Liver (tissue), 9 donors: ENCODE results near the gene MIEF1. TPM values are rescaled to one million over a fixed set of nuclear protein-coding genes. Genes with fewer than 3 reads are reported as not detected.

Experiments
- DNase-seq: peaks from one replicate; pipeline ENCODE4 v3.0.0-alpha.2; 2017; ENCODE audit warnings: low spot score
- H3K27ac ChIP-seq, 2 donors: one replicate each; pipeline ENCODE4 v1.7.0; 2013; ENCODE audit warnings: inconsistent platforms in 2 of 2, low read length in 2 of 2, control low read depth in 1 of 2, low read depth in 1 of 2, mild to moderate bottlenecking in 1 of 2
- H3K27me3 ChIP-seq, 4 donors: one replicate each; pipeline versions ENCODE4 v1.6.1 to v1.7.0; 2013; ENCODE audit warnings: low read length in 3 of 4, inconsistent platforms in 1 of 4, mild to moderate bottlenecking in 1 of 4, moderate library complexity in 1 of 4; ENCODE audit not compliant: control insufficient read depth in 4 of 4, insufficient read depth in 4 of 4
- H3K36me3 ChIP-seq, 4 donors: one replicate each; pipeline versions ENCODE4 v1.6.1 to v1.7.0; 2013; ENCODE audit warnings: low read length in 3 of 4, mild to moderate bottlenecking in 3 of 4, low read depth in 1 of 4, moderate library complexity in 1 of 4; ENCODE audit not compliant: control insufficient read depth in 4 of 4, insufficient read depth in 3 of 4
- H3K4me1 ChIP-seq, 4 donors: one replicate each; pipeline versions ENCODE4 v1.6.1 to v1.7.0; 2013; ENCODE audit warnings: low read length in 3 of 4, mild to moderate bottlenecking in 3 of 4, moderate library complexity in 1 of 4; ENCODE audit not compliant: control insufficient read depth in 4 of 4, insufficient read depth in 4 of 4
- H3K4me3 ChIP-seq, 3 donors: one replicate each; pipeline versions ENCODE4 v1.6.1 to v1.7.0; 2013; ENCODE audit warnings: low read length in 3 of 3, control low read depth in 1 of 3, low read depth in 1 of 3, mild to moderate bottlenecking in 1 of 3
- H3K9ac ChIP-seq, 2 donors: one replicate each; pipeline ENCODE4 v1.7.0; 2013; ENCODE audit warnings: low read length in 2 of 2, mild to moderate bottlenecking in 2 of 2, moderate library complexity in 2 of 2, control low read depth in 1 of 2, low read depth in 1 of 2
- H3K9me3 ChIP-seq, 4 donors: one replicate each; pipeline versions ENCODE4 v1.6.1 to v1.7.0; 2013; ENCODE audit warnings: low read length in 3 of 4; ENCODE audit not compliant: control insufficient read depth in 4 of 4
- EGR1 ChIP-seq, 2 donors: IDR thresholded peaks; 2 replicates each; pipeline ENCODE4 v1.6.1; 2016 to 2018; ENCODE audit warnings: antibody characterized with exemption in 2 of 2, low read depth in 2 of 2
- FOXA1 ChIP-seq: IDR thresholded peaks from 2 replicates; pipeline ENCODE4 v1.6.1; 2016; ENCODE audit warnings: antibody characterized with exemption
- FOXA2 ChIP-seq: IDR thresholded peaks from 2 replicates; pipeline ENCODE4 v1.6.1; 2016; ENCODE audit warnings: antibody characterized with exemption
- GABPA ChIP-seq, 2 donors: IDR thresholded peaks in 1 of 2; conservative IDR thresholded peaks in 1 of 2; 2 replicates each; pipeline ENCODE4 v1.6.1; 2016; ENCODE audit warnings: antibody characterized with exemption in 2 of 2, mild to moderate bottlenecking in 1 of 2, moderate library complexity in 1 of 2
- HNF4A ChIP-seq, 2 donors: conservative IDR thresholded peaks; 2 replicates each; pipeline ENCODE4 v1.6.1; 2016; ENCODE audit warnings: antibody characterized with exemption in 2 of 2, mild to moderate bottlenecking in 2 of 2
- HNF4G ChIP-seq: IDR thresholded peaks from 2 replicates; pipeline ENCODE4 v1.6.1; 2016; ENCODE audit warnings: antibody characterized with exemption
- JUND ChIP-seq, 2 donors: IDR thresholded peaks; 2 replicates each; pipeline ENCODE4 v1.6.1; 2016; ENCODE audit warnings: antibody characterized with exemption in 2 of 2
- NR2F2 ChIP-seq: IDR thresholded peaks from 2 replicates; pipeline ENCODE4 v1.6.1; 2016; ENCODE audit warnings: antibody characterized with exemption
- RAD21 ChIP-seq, 2 donors: IDR thresholded peaks; 2 replicates each; pipeline ENCODE4 v1.6.1; 2016; ENCODE audit warnings: antibody characterized with exemption in 2 of 2, mild to moderate bottlenecking in 2 of 2
- RXRA ChIP-seq, 2 donors: IDR thresholded peaks; 2 replicates each; pipeline ENCODE4 v1.6.1; 2017 to 2018; ENCODE audit warnings: antibody characterized with exemption in 2 of 2, mild to moderate bottlenecking in 1 of 2
- SP1 ChIP-seq: IDR thresholded peaks from 2 replicates; pipeline ENCODE4 v1.6.1; 2018; ENCODE audit warnings: antibody characterized with exemption, mild to moderate bottlenecking
- TAF1 ChIP-seq: conservative IDR thresholded peaks from 2 replicates; pipeline ENCODE4 v1.6.1; 2016; ENCODE audit warnings: antibody characterized with exemption, mild to moderate bottlenecking
- YY1 ChIP-seq: IDR thresholded peaks from 2 replicates; pipeline ENCODE4 v1.6.1; 2016; ENCODE audit warnings: antibody characterized with exemption, mild to moderate bottlenecking
- WGBS: extraction: QIAGEN DNeasy Blood & Tissue Kit; methylation state at CpG from one replicate; pipeline ENCODE4 v1.1.7; 2013; 5-methylcytosine and 5-hydroxymethylcytosine counted together
- polyA plus RNA-seq, 2 donors: library from polyadenylated mRNA; stranded (reverse) in 1 of 2; unstranded in 1 of 2; fragments of 200-250 nt in 1 of 2; fragments of >200 nt in 1 of 2; fragmentation: Nextera tagmentation in 1 of 2; extraction: Ambion mirVana in 1 of 2; gene quantifications; one replicate each; pipeline versions ENCODE4 v1.2.1 to v1.2.3, GENCODE V29; 2013 to 2015
- total RNA-seq, 2 donors: library from RNA; depleted of rRNA; stranded (reverse); fragments of >200 nt; gene quantifications; one replicate each; pipeline ENCODE4 v1.2.3, GENCODE V29; 2014
- TF ChIP-seq, protein P1 (sequence below): IDR thresholded peaks from 2 replicates; pipeline ENCODE4 v1.6.1; 2016; ENCODE audit warnings: antibody characterized with exemption
- TF ChIP-seq, protein P2 (sequence below): IDR thresholded peaks from 2 replicates; pipeline ENCODE4 v1.6.1; 2016; ENCODE audit warnings: antibody characterized with exemption
- TF ChIP-seq, protein P3 (sequence below): IDR thresholded peaks from 2 replicates; pipeline ENCODE4 v1.6.1; 2016; ENCODE audit warnings: antibody characterized with exemption
- TF ChIP-seq, protein P4 (sequence below): IDR thresholded peaks from 2 replicates; pipeline ENCODE4 v1.6.1; 2016; ENCODE audit warnings: antibody characterized with exemption, mild to moderate bottlenecking
- TF ChIP-seq, protein P5 (sequence below): fragments of 150-350 bp; IDR thresholded peaks from 2 replicates; pipeline ENCODE4 v1.5.1; 2017; ENCODE audit warnings: improper control_type of control experiment, low read depth, low read length; ENCODE audit not compliant: missing input control
- donor health status: healthy.
- donor health status: healthy.
- donor health status: healthy.
- donor health status: healthy.
- donor health status: healthy.

The MIEF1 gene
- total and polyA plus RNA-seq, 4 donors = 12.9 to 31.1 (median 20.7) TPM

DNA sequence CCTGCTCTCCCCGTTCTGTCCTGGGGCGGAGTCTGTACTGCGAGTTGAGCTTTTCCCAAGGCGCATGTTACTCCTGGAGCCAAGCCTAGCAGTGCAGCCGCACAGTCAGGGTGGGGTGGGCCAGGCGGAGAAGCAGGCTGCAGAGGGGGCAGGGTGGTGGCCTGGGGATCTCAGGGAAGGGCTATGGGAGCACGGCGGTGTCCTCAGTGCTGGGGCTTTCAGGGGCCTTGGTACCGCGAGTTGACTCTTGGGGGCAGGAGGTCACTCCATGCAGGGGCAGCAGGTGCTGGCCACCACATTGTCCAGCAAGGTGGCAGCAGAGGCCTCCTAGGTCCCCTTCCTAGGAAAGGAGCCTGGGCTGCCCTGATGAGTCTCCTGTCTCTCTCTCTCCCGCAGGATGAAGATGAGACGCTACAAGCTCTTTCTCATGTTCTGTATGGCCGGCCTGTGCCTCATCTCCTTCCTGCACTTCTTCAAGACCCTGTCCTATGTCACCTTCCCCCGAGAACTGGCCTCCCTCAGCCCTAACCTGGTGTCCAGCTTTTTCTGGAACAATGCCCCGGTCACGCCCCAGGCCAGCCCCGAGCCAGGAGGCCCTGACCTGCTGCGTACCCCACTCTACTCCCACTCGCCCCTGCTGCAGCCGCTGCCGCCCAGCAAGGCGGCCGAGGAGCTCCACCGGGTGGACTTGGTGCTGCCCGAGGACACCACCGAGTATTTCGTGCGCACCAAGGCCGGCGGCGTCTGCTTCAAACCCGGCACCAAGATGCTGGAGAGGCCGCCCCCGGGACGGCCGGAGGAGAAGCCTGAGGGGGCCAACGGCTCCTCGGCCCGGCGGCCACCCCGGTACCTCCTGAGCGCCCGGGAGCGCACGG lies 14.9 kb upstream of the MIEF1 start:
- Histone ChIP-seq H3K9ac (no peak overlapping the region), H3K4me1 (no peaks in the 10 kb centered on the region), H3K27me3 (no peaks in the 10 kb centered on the region), H3K27ac (no peak overlapping the region), H3K9me3 (no peaks in the 10 kb centered on the region), H3K36me3 (no peaks in the 10 kb centered on the region), H3K4me3 (no peak overlapping the region)
- no peak for TF ChIP-seq HNF4G
- TF ChIP-seq, protein P1, sequence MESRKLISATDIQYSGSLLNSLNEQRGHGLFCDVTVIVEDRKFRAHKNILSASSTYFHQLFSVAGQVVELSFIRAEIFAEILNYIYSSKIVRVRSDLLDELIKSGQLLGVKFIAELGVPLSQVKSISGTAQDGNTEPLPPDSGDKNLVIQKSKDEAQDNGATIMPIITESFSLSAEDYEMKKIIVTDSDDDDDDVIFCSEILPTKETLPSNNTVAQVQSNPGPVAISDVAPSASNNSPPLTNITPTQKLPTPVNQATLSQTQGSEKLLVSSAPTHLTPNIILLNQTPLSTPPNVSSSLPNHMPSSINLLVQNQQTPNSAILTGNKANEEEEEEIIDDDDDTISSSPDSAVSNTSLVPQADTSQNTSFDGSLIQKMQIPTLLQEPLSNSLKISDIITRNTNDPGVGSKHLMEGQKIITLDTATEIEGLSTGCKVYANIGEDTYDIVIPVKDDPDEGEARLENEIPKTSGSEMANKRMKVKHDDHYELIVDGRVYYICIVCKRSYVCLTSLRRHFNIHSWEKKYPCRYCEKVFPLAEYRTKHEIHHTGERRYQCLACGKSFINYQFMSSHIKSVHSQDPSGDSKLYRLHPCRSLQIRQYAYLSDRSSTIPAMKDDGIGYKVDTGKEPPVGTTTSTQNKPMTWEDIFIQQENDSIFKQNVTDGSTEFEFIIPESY = no peak
- TF ChIP-seq, protein P2, sequence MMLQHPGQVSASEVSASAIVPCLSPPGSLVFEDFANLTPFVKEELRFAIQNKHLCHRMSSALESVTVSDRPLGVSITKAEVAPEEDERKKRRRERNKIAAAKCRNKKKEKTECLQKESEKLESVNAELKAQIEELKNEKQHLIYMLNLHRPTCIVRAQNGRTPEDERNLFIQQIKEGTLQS = no peak
- TF ChIP-seq TAF1 = no peak
- TF ChIP-seq RXRA (IDR thresholded peaks at IDR 0.05) = no peak
- TF ChIP-seq FOXA1 = no peak
- no peak for TF ChIP-seq RAD21 (IDR thresholded peaks at IDR 0.05)
- no peak for TF ChIP-seq JUND (IDR thresholded peaks at IDR 0.05)
- no peak for TF ChIP-seq NR2F2
- TF ChIP-seq, protein P3, sequence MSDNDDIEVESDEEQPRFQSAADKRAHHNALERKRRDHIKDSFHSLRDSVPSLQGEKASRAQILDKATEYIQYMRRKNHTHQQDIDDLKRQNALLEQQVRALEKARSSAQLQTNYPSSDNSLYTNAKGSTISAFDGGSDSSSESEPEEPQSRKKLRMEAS = no peak
- no peak for TF ChIP-seq FOXA2
- no peak for TF ChIP-seq YY1
- no peak for TF ChIP-seq SP1
- no peak for TF ChIP-seq GABPA (IDR thresholded peaks at IDR 0.05 in 1 of 2, conservative IDR thresholded peaks at IDR 0.05 in 1 of 2)
- no peak for TF ChIP-seq EGR1 (IDR thresholded peaks at IDR 0.05; ENCODE audit: low read depth in 2 of 2)
- TF ChIP-seq HNF4A (conservative IDR thresholded peaks at IDR 0.05) = no peak
- TF ChIP-seq, protein P4, sequence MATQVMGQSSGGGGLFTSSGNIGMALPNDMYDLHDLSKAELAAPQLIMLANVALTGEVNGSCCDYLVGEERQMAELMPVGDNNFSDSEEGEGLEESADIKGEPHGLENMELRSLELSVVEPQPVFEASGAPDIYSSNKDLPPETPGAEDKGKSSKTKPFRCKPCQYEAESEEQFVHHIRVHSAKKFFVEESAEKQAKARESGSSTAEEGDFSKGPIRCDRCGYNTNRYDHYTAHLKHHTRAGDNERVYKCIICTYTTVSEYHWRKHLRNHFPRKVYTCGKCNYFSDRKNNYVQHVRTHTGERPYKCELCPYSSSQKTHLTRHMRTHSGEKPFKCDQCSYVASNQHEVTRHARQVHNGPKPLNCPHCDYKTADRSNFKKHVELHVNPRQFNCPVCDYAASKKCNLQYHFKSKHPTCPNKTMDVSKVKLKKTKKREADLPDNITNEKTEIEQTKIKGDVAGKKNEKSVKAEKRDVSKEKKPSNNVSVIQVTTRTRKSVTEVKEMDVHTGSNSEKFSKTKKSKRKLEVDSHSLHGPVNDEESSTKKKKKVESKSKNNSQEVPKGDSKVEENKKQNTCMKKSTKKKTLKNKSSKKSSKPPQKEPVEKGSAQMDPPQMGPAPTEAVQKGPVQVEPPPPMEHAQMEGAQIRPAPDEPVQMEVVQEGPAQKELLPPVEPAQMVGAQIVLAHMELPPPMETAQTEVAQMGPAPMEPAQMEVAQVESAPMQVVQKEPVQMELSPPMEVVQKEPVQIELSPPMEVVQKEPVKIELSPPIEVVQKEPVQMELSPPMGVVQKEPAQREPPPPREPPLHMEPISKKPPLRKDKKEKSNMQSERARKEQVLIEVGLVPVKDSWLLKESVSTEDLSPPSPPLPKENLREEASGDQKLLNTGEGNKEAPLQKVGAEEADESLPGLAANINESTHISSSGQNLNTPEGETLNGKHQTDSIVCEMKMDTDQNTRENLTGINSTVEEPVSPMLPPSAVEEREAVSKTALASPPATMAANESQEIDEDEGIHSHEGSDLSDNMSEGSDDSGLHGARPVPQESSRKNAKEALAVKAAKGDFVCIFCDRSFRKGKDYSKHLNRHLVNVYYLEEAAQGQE = no peak
- TF ChIP-seq, protein P5, sequence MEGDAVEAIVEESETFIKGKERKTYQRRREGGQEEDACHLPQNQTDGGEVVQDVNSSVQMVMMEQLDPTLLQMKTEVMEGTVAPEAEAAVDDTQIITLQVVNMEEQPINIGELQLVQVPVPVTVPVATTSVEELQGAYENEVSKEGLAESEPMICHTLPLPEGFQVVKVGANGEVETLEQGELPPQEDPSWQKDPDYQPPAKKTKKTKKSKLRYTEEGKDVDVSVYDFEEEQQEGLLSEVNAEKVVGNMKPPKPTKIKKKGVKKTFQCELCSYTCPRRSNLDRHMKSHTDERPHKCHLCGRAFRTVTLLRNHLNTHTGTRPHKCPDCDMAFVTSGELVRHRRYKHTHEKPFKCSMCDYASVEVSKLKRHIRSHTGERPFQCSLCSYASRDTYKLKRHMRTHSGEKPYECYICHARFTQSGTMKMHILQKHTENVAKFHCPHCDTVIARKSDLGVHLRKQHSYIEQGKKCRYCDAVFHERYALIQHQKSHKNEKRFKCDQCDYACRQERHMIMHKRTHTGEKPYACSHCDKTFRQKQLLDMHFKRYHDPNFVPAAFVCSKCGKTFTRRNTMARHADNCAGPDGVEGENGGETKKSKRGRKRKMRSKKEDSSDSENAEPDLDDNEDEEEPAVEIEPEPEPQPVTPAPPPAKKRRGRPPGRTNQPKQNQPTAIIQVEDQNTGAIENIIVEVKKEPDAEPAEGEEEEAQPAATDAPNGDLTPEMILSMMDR = no peak
- no peak for DNase-seq
- 89% methylated on average over 45 of the region's 45 CpGs for WGBS
